Endodermal cell (in vitro differentiated cells): Measurements from ENCODE around the gene CDH13. TPM values are rescaled to one million over a fixed set of nuclear protein-coding genes. Genes with fewer than 3 reads are reported as not detected.

Experiments
- DNase-seq: peaks from one replicate; pipeline ENCODE4 v3.0.0-alpha.2; 2017
- H3K27ac ChIP-seq: 2 replicates; pipeline ENCODE4 v1.5.1; 2013; ENCODE audit warnings: mild to moderate bottlenecking, low read depth, low read length, moderate library complexity
- H3K27me3 ChIP-seq: 2 replicates; pipeline ENCODE4 v1.6.1; 2013; ENCODE audit warnings: mild to moderate bottlenecking, low read length, moderate library complexity; ENCODE audit not compliant: insufficient read depth, control insufficient read depth, poor library complexity, severe bottlenecking
- H3K36me3 ChIP-seq: 2 replicates; pipeline ENCODE4 v1.7.0; 2013; ENCODE audit warnings: mild to moderate bottlenecking, low read length, moderate library complexity; ENCODE audit not compliant: control insufficient read depth, insufficient read depth
- H3K4me1 ChIP-seq: one replicate; pipeline ENCODE4 v1.7.0; 2013; ENCODE audit warnings: low read length; ENCODE audit not compliant: control insufficient read depth, insufficient read depth
- H3K4me3 ChIP-seq: 2 replicates; pipeline ENCODE4 v1.5.1; 2013; ENCODE audit warnings: mild to moderate bottlenecking, low read length, moderate library complexity
- H3K9ac ChIP-seq: 2 replicates; pipeline ENCODE4 v1.6.1; 2013; ENCODE audit warnings: mild to moderate bottlenecking, low read length, moderate library complexity; ENCODE audit not compliant: poor library complexity, severe bottlenecking; ENCODE audit errors: extremely low read depth
- H3K9me3 ChIP-seq: 2 replicates; pipeline ENCODE4 v1.6.1; 2013; ENCODE audit warnings: mild to moderate bottlenecking, low read length, moderate library complexity; ENCODE audit not compliant: control insufficient read depth
- H3K27ac Mint-ChIP-seq: 2 replicates; pipeline ENCODE4 v1.8.0; 2020; ENCODE audit warnings: mixed read lengths
- H3K27me3 Mint-ChIP-seq: 2 replicates; pipeline ENCODE4 v1.8.0; 2021; ENCODE audit warnings: mild to moderate bottlenecking, mixed read lengths; ENCODE audit not compliant: insufficient read depth
- H3K36me3 Mint-ChIP-seq: 2 replicates; pipeline ENCODE4 v1.8.0; 2020; ENCODE audit warnings: low read depth, mixed read lengths
- H3K4me1 Mint-ChIP-seq: 2 replicates; pipeline ENCODE4 v1.8.0; 2020; ENCODE audit warnings: mixed read lengths
- H3K4me3 Mint-ChIP-seq: 2 replicates; pipeline ENCODE4 v1.8.0; 2020; ENCODE audit warnings: mild to moderate bottlenecking, moderate library complexity, mixed read lengths
- H3K9me3 Mint-ChIP-seq: 2 replicates; pipeline ENCODE4 v1.8.0; 2020; ENCODE audit warnings: mild to moderate bottlenecking, mixed read lengths
- CTCF ChIP-seq: fragments of 200-600 bp; sonication (generic); conservative IDR thresholded peaks from 2 replicates; pipeline ENCODE4 v1.5.0; 2021; ENCODE audit warnings: antibody characterized with exemption, mild to moderate bottlenecking
- WGBS, 2 experiments: methylation state at CpG; one replicate each; pipeline versions ENCODE4 v1.1.5 to v1.1.7; 2013; ENCODE audit warnings: missing lambda C conversion rate in 2 of 2, mixed read lengths in 1 of 2; ENCODE audit not compliant: insufficient coverage in 1 of 2, insufficient read length in 1 of 2; 5-methylcytosine and 5-hydroxymethylcytosine counted together
- total RNA-seq, 2 donors: library from RNA; stranded (reverse); fragmentation: NEBNext Ultra II Directional in 1 of 2; extraction: Animal tissue kit (Norgen Biotek cat#: 25700) in 1 of 2; gene quantifications; 2 replicates in 1 of 2; 3 replicates in 1 of 2; pipeline ENCODE4 v1.2.1, GENCODE V29; 2021

Gene CDH13
- total RNA-seq, 2 donors from 2014 or later, result 0.86 to 1.8 TPM

GRCh38 chr16:83774066-83774465, 1147.3 kb downstream of the CDH13 start:
- peaks cover 18% of the 10 kb centered on the region for H3K4me1 Mint-ChIP-seq
- H3K4me3 Mint-ChIP-seq, result no peak overlapping the region
- Histone ChIP-seq H3K9me3 (no peaks in the 10 kb centered on the region), H3K27ac (no peak overlapping the region), H3K27me3 (no peaks in the 10 kb centered on the region), H3K9ac (no peak overlapping the region), H3K4me1 (no peaks in the 10 kb centered on the region), H3K4me3 (no peak overlapping the region), H3K36me3 (no peaks in the 10 kb centered on the region)
- DNase-seq, result no peak
- peaks cover 4% of the 10 kb centered on the region for H3K27me3 Mint-ChIP-seq
- 95 to 97% methylated on average over 3 to 4 of the region's 4 CpGs for WGBS, 2 experiments
- H3K27ac Mint-ChIP-seq, result no peak overlapping the region
- no peaks in the 10 kb centered on the region for H3K9me3 Mint-ChIP-seq
- H3K36me3 Mint-ChIP-seq, result no peaks in the 10 kb centered on the region
- no peak for TF ChIP-seq CTCF

GRCh38 chr16:83776944-83777343, 1150.2 kb downstream of the CDH13 start:
- WGBS, 2 experiments, result 89 to 95% methylated on average over 9 of the region's 9 CpGs
- no peak overlapping the region for H3K9ac ChIP-seq
- Mint-ChIP-seq H3K27ac (no peak overlapping the region), H3K4me3 (no peak overlapping the region), H3K36me3 (no peaks in the 10 kb centered on the region), H3K9me3 (no peaks in the 10 kb centered on the region), H3K4me1 (peaks cover 20% of the 10 kb centered on the region), H3K27me3 (peaks cover 6% of the 10 kb centered on the region)
- no peak for TF ChIP-seq CTCF
- H3K27me3 ChIP-seq, result no peaks in the 10 kb centered on the region
- no peak for DNase-seq
- H3K9me3 ChIP-seq, result no peaks in the 10 kb centered on the region
- peaks cover 9% of the 10 kb centered on the region for H3K4me1 ChIP-seq
- no peaks in the 10 kb centered on the region for H3K36me3 ChIP-seq
- no peak overlapping the region for H3K27ac ChIP-seq
- no peak overlapping the region for H3K4me3 ChIP-seq

GRCh38 chr16:83779886-83780285, 1153.1 kb downstream of the CDH13 start:
- Mint-ChIP-seq H3K27ac (no peak overlapping the region), H3K4me3 (no peak overlapping the region), H3K9me3 (no peaks in the 10 kb centered on the region)

More at GRCh38 chr16:83779886-83780285, 1153.1 kb downstream of the CDH13 start:
- H3K9me3 ChIP-seq, result no peaks in the 10 kb centered on the region
- H3K9ac ChIP-seq, result no peak overlapping the region
- no peak for DNase-seq
- H3K4me1 Mint-ChIP-seq, result peaks cover 9% of the 10 kb centered on the region
- 86 to 99% methylated on average over 6 of the region's 6 CpGs for WGBS, 2 experiments
- H3K27me3 ChIP-seq, result no peaks in the 10 kb centered on the region
- peaks cover 9% of the 10 kb centered on the region for H3K4me1 ChIP-seq
- no peak for TF ChIP-seq CTCF
- H3K27me3 Mint-ChIP-seq, result peaks cover 26% of the 10 kb centered on the region
- no peak overlapping the region for H3K4me3 ChIP-seq
- H3K36me3 ChIP-seq, result no peaks in the 10 kb centered on the region
- H3K27ac ChIP-seq, result no peak overlapping the region
- no peaks in the 10 kb centered on the region for H3K36me3 Mint-ChIP-seq
